Mesodermal cell (in vitro differentiated cells): ENCODE results near the gene LTK.
"Not testable (repeated sequence)": the region's sequence is repeated elsewhere in the genome, so short reads cannot be mapped to it uniquely, and the experiment has no call there.

ENCODE experiments used
- H3K27ac ChIP-seq: 2 replicates; pipeline ENCODE4 v1.7.0; 2013; ENCODE audit warnings: mild to moderate bottlenecking, low read depth, low read length, moderate library complexity; ENCODE audit not compliant: severe bottlenecking
- H3K36me3 ChIP-seq: 2 replicates; pipeline ENCODE4 v1.7.1; 2013; ENCODE audit warnings: mild to moderate bottlenecking, low read length, moderate library complexity; ENCODE audit not compliant: control insufficient read depth, insufficient read depth
- H3K4me1 ChIP-seq: one replicate; pipeline ENCODE4 v1.7.1; 2013; ENCODE audit warnings: mild to moderate bottlenecking, low read length; ENCODE audit not compliant: insufficient read depth, control insufficient read depth, poor library complexity, severe bottlenecking
- H3K4me3 ChIP-seq: 2 replicates; pipeline ENCODE4 v1.7.0; 2013; ENCODE audit warnings: low read length, control low read depth, mild to moderate bottlenecking; ENCODE audit not compliant: insufficient read depth, poor library complexity, severe bottlenecking; ENCODE audit errors: extremely low read depth
- H3K9me3 ChIP-seq: 2 replicates; pipeline ENCODE4 v1.7.1; 2013; ENCODE audit warnings: mild to moderate bottlenecking, low read length, moderate library complexity; ENCODE audit not compliant: control insufficient read depth
- WGBS, 2 experiments: methylation state at CpG; one replicate each; pipeline ENCODE4 v1.1.5; 2013; ENCODE audit warnings: missing lambda C conversion rate in 2 of 2; ENCODE audit not compliant: insufficient coverage in 2 of 2; 5-methylcytosine and 5-hydroxymethylcytosine counted together

Gene LTK

DNA sequence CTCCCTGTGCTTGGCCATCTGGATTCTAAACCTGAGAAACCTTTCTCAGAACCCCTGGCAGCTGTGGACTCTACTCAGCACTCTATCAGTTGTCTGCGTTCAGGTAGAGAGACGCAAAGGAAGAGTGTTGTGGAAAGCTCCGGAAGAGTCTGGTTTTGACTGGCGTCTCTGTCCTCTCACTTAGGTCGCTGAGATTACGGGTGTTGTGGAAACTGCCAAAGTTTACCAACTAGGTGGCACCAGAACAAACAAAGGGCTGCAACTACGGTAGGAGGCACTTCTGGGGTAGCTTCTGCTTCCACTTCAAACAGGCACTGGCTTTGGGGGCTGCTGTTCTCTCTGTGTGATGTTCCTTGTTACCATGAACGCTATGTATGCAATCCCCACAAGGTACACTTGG lies 39.2 kb downstream of the LTK start:
- H3K4me1 ChIP-seq = peaks cover 7% of the 10 kb centered on the region
- H3K9me3 ChIP-seq = no peaks in the 10 kb centered on the region
- WGBS, 2 experiments = 96 to 97% methylated on average over 7 to 8 of the region's 8 CpGs
- H3K27ac ChIP-seq = no peak overlapping the region
- peaks cover 92% of the 10 kb centered on the region for H3K36me3 ChIP-seq
- no peak overlapping the region for H3K4me3 ChIP-seq

DNA sequence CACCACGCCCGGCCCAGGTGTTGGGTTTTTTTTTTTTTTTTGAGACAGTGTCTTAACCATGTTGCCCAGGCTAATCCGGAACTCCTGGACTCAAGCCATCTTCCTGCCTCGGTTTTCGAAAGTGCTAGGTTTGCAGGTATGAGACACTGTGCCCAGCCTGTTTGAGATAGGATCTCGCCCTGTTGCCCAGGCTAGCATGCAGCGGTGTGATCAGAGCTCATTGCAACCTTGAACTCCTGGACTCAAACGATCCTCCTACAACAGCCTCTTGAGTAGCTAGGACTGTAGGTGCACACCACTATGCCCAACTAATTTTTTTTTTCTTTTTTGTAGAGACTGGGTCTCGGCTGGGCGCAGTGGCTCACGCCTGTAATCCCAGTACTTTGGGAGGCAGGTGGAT lies 40.2 kb downstream of the LTK start:
- H3K36me3 ChIP-seq = peaks cover 92% of the 10 kb centered on the region
- WGBS, 2 experiments = 93 to 94% methylated on average over 6 to 11 of the region's 11 CpGs
- no peaks in the 10 kb centered on the region for H3K9me3 ChIP-seq
- no peak overlapping the region for H3K27ac ChIP-seq
- H3K4me1 ChIP-seq = peaks cover 7% of the 10 kb centered on the region
- no peak overlapping the region for H3K4me3 ChIP-seq

DNA sequence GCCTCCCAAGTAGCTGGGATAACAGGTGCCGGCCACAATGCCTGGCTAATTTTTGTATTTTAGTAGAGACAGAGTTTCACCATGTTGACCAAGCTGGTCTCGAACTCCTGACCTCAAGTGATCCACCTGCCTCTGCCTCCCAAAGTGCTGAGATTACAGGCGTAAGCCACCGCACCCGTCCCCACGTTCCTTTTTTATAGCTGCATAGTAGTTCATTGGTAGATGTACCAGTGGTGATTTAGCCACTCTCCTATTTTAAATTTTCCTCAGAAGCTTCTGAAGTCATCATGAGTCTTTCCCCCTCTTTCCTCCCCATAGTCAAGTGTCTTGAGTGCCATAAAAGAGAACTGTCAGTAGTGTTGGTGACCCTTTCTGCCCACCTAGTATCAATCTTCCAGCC lies 44.0 kb downstream of the LTK start:
- not testable (repeated sequence) for H3K27ac ChIP-seq, H3K4me3 ChIP-seq, H3K9me3 ChIP-seq, H3K4me1 ChIP-seq
- WGBS, 2 experiments = 100% methylated on average over 2 of the region's 6 CpGs; no CpG with 5 or more reads in 1 of the 2 experiments
- H3K36me3 ChIP-seq = peaks cover 89% of the 10 kb centered on the region

DNA sequence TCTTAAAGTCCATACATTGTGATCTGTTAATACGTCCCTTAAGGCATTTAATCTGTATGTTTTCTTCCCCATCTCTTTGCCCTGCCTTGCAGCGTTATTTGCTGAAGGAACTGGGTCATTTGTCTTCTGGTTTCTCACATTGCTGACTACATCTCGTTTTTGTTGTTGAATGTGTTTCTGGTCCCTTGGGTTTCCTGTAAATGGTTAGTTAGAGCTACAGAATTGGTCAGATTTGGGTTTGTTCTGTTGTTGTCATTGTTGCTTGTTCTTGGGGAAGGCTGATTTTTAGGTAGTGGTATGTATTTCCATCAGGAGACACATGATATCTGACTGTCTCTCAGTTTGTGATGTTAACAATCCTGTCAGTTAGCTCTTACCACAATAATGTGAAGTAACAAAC lies 46.9 kb downstream of the LTK start:
- Histone ChIP-seq H3K4me3 (no peak overlapping the region), H3K36me3 (peaks cover 87% of the 10 kb centered on the region), H3K27ac (no peak overlapping the region), H3K9me3 (no peaks in the 10 kb centered on the region), H3K4me1 (no peaks in the 10 kb centered on the region)
- 100% methylated on average over 1 of the region's 3 CpGs; no CpG with 5 or more reads in 1 of the 2 experiments for WGBS, 2 experiments

DNA sequence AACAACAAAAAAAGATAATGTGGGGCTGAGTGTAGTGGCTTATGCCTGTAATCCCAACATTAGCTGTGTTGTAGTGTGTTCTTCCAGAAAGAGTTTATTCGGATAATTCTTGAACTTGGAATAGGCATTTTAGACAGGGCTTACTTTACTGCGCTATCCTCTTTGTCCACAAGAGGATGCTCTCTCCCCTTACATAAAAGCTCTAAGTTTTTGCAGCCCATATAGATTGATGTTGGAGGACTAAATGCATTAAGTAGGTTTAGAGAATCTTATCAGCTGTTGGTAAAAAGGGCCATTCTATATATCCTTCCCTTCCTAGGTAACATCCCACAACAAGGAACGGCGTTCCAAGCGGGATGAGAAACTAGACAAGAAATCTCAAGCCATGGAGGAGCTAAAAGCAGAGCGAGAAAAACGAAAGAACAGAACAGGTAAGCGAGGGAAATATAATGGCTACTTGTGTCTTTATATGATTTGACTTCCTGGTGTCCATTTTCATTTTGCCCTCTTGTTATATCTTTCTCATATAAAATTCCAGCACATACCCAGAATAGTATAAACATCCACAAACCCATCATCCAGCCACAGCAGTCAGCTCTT lies 47.7 kb downstream of the LTK start:
- no peaks in the 10 kb centered on the region for H3K9me3 ChIP-seq
- no peak overlapping the region for H3K4me3 ChIP-seq
- H3K36me3 ChIP-seq = peaks cover 85% of the 10 kb centered on the region
- no peaks in the 10 kb centered on the region for H3K4me1 ChIP-seq
- 93% methylated on average over 5 of the region's 8 CpGs; no CpG with 5 or more reads in 1 of the 2 experiments for WGBS, 2 experiments
- no peak overlapping the region for H3K27ac ChIP-seq

DNA sequence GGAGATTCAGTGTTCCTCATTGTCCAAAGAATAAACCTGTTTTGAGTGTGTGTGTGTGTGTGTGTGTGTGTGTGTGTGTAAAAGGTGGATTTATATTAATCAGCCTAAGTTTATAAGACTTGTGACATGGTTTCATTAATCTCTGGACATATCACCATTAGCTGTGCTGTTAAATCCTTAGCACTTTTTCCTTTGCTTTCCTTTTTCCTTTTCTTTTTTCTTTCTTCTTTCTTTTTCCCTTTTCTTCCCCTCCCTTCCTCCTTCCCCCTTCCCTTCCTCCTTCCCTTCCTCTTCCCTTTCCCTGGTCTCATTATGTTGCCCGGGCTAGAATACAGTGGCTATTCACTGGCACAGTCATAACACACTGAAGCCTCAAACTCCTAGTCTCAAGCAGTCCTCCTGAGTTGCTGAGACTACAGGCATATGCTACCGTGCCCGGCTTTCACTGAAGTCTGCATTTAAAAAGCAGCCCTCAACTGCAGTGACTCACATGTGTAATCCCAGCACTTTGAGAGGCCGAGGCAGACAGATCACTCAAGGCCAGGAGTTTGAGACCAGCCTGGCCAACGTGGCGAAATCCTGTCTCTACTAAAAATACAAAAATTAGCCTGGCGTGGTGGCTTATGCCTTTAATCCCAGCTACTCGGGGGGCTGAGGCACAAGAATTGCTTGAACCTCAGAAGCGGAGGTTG lies 48.6 kb downstream of the LTK start:
- no peak overlapping the region for H3K4me3 ChIP-seq
- H3K4me1 ChIP-seq = no peaks in the 10 kb centered on the region
- no peaks in the 10 kb centered on the region for H3K9me3 ChIP-seq
- no peak overlapping the region for H3K27ac ChIP-seq
- H3K36me3 ChIP-seq = peaks cover 84% of the 10 kb centered on the region
- 87 to 88% methylated on average over 9 of the region's 9 CpGs for WGBS, 2 experiments

DNA sequence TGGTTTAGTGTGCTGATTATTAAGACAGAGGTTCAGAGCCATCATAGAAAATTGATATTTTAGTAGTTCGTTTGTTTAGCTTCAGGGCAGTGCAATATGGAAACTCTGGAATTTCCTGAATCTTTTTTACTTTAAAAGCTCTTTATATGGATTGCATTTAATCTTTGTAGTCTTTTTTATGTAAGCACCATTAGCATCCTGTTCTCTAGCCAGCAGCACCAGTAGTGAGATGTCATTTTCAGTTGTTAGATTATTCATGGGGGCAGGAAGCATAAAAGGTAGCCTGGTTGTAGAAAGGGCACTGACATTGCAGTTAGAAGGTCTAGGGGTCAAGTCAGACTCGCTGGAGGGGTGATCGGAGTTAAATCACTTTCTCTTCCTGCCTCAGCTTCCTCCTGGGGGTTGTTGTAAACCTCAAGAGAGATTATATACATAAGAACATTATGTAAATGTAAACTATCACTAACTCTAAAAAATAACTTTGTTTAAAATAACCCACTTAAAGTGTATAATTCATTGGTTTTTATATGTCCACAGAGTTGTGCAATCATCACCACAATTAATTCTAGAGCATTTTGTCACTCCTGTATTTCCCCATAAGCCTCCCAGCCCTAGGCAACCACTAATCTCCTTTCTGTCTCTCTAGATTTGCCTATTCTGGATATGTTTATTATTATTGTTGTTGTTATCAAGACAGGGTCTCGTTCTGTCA lies 51.4 kb downstream of the LTK start:
- no peak overlapping the region for H3K27ac ChIP-seq
- no peaks in the 10 kb centered on the region for H3K9me3 ChIP-seq
- peaks cover 78% of the 10 kb centered on the region for H3K36me3 ChIP-seq
- WGBS, 2 experiments = 92 to 100% methylated on average over 1 to 2 of the region's 4 CpGs
- no peak overlapping the region for H3K4me3 ChIP-seq
- no peaks in the 10 kb centered on the region for H3K4me1 ChIP-seq
